HCT116 (cell line): Measurements from ENCODE around the gene ALLC. TPM values are rescaled to one million over a fixed set of nuclear protein-coding genes. Genes with fewer than 3 reads are reported as not detected.

Experiments used
- ATAC-seq: fragments of 200-7000 bp; cut with Tn5 transposase; 2 replicates; pipeline ENCODE4 v1.9.1; 2020; ENCODE audit warnings: mild to moderate bottlenecking, moderate library complexity
- BruUV-seq: library from RNA; stranded (reverse); fragments of 400-500 nt; replicated peaks from 2 replicates; lab custom pipeline; 2021; lab: Mats Ljungman, UMichigan
- CTCF ChIA-PET: fragments of 300-600 bp; sonication (Branson Sonifier 250); formaldehyde crosslinking; loops from one replicate; lab custom pipeline; 2021; ENCODE audit warnings: antibody characterized with exemption; lab: Charles Lee
- POLR2A ChIA-PET: fragments of 300-600, 350-600 bp; sonication (Branson Sonifier 250); formaldehyde crosslinking; loops from one replicate; lab custom pipeline; 2021; ENCODE audit warnings: antibody characterized with exemption; lab: Charles Lee
- RAD21 ChIA-PET, 2 experiments: fragments of 300-600 bp; sonication (Branson Sonifier 250); formaldehyde crosslinking; loops; one replicate each; lab custom pipeline; 2023; ENCODE audit warnings: low total read pairs in 2 of 2; ENCODE audit not compliant: uncharacterized antibody in 2 of 2, unreplicated experiment in 2 of 2, low non-redundant PET in 1 of 2; lab: Charles Lee
- DNase-seq: peaks from one replicate; pipeline ENCODE4 v3.0.0-alpha.2; 2010; ENCODE audit warnings: low read depth, low spot score
- H2AFZ ChIP-seq: fragments of 200-600 bp; shearing (Covaris generic), sonication (generic); 2 replicates; pipeline ENCODE4 v1.6.1; 2017; ENCODE audit warnings: low read depth, mixed run types, mixed read lengths, antibody characterized with exemption, low read length; ENCODE audit not compliant: poor library complexity, severe bottlenecking
- H3K27ac ChIP-seq: 2 replicates; pipeline ENCODE4 v1.5.1; 2012; ENCODE audit warnings: low read depth, low read length
- H3K27me3 ChIP-seq: fragments of 200-600 bp; sonication (generic); 2 replicates; pipeline ENCODE4 v1.6.1; 2016; ENCODE audit warnings: mixed run types, low read length, mixed read lengths; ENCODE audit not compliant: insufficient read depth
- H3K36me3 ChIP-seq, 2 experiments: fragments of 200-500 bp in 1 of 2; fragments of 200-600 bp in 1 of 2; sonication (Bioruptor generic) in 1 of 2; sonication (generic) in 1 of 2; 2 replicates each; pipeline versions ENCODE4 v1.5.1 to v1.6.1; 2014 to 2016; ENCODE audit warnings: low read length in 2 of 2, inconsistent platforms in 1 of 2, mixed read lengths in 1 of 2, mixed run types in 1 of 2; ENCODE audit not compliant: insufficient read depth in 2 of 2, control insufficient read depth in 1 of 2
- H3K4me1 ChIP-seq, 2 experiments: fragments of 200-600 bp in 1 of 2; sonication (generic) in 1 of 2; 2 replicates each; pipeline versions ENCODE4 v1.5.1 to v1.6.1; 2012 to 2017; ENCODE audit warnings: low read length in 2 of 2, inconsistent platforms in 1 of 2, mild to moderate bottlenecking in 1 of 2, mixed read lengths in 1 of 2, mixed run types in 1 of 2, moderate library complexity in 1 of 2; ENCODE audit not compliant: insufficient read depth in 2 of 2, control insufficient read depth in 1 of 2
- H3K4me2 ChIP-seq: fragments of 200-600 bp; sonication (generic); 2 replicates; pipeline ENCODE4 v1.6.1; 2017; ENCODE audit warnings: mixed run types, low read length, mixed read lengths
- H3K4me3 ChIP-seq, 2 experiments: fragments of 200-600 bp in 1 of 2; sonication (generic) in 1 of 2; replicated peaks in 1 of 2; 2 replicates each; pipeline ENCODE4 v1.5.1; 2011 to 2016; ENCODE audit warnings: low read length in 2 of 2, control low read depth in 1 of 2, low read depth in 1 of 2, mild to moderate bottlenecking in 1 of 2, mixed read lengths in 1 of 2, mixed run types in 1 of 2
- H3K79me2 ChIP-seq: fragments of 200-600 bp; sonication (generic); 2 replicates; pipeline ENCODE4 v1.6.1; 2017; ENCODE audit warnings: mild to moderate bottlenecking, mixed run types, low read length, moderate library complexity, mixed read lengths; ENCODE audit not compliant: insufficient read depth
- H3K9ac ChIP-seq: fragments of 200-600 bp; sonication (generic); 2 replicates; pipeline ENCODE4 v1.6.1; 2016; ENCODE audit warnings: low read length, mixed read lengths
- H3K9me2 ChIP-seq: fragments of 200-600 bp; sonication (generic), shearing (Covaris generic); 2 replicates; pipeline ENCODE4 v1.6.1; 2017; ENCODE audit warnings: mixed run types, mild to moderate bottlenecking, moderate library complexity; ENCODE audit not compliant: insufficient read depth
- H3K9me3 ChIP-seq, 2 experiments: fragments of 200-500 bp in 1 of 2; fragments of 200-600 bp in 1 of 2; sonication (Bioruptor generic) in 1 of 2; sonication (generic) in 1 of 2; 2 replicates each; pipeline ENCODE4 v1.6.1; 2014 to 2017; ENCODE audit warnings: low read length in 2 of 2, mixed read lengths in 2 of 2, inconsistent platforms in 1 of 2, low read depth in 1 of 2, mild to moderate bottlenecking in 1 of 2, mixed run types in 1 of 2, moderate library complexity in 1 of 2; ENCODE audit not compliant: control insufficient read depth in 1 of 2, insufficient read depth in 1 of 2
- H4K20me1 ChIP-seq: fragments of 200-600 bp; sonication (generic), shearing (Covaris generic); 2 replicates; pipeline ENCODE4 v1.6.1; 2017; ENCODE audit warnings: mixed run types, mild to moderate bottlenecking, moderate library complexity; ENCODE audit not compliant: insufficient read depth
- CBX3 ChIP-seq: IDR thresholded peaks from 2 replicates; pipeline ENCODE4 v1.6.1; 2012; ENCODE audit warnings: low read depth
- CEBPB ChIP-seq: IDR thresholded peaks from 2 replicates; pipeline ENCODE4 v1.6.1; 2012; ENCODE audit warnings: low read depth
- CTCF ChIP-seq, 3 experiments: fragments of 200-600 bp in 1 of 3; sonication (generic) in 1 of 3; IDR thresholded peaks in 2 of 3; conservative IDR thresholded peaks in 1 of 3; 2 replicates each; pipeline ENCODE4 v1.5.1; 2012 to 2017; ENCODE audit warnings: low read depth in 2 of 3, low read length in 2 of 3, antibody characterized with exemption in 1 of 3, borderline replicate concordance in 1 of 3, control low read depth in 1 of 3, mild to moderate bottlenecking in 1 of 3, mixed read lengths in 1 of 3, mixed run types in 1 of 3, moderate library complexity in 1 of 3; ENCODE audit not compliant: insufficient read depth in 1 of 3
- EGR1 ChIP-seq: IDR thresholded peaks from 2 replicates; pipeline ENCODE4 v1.6.1; 2012; ENCODE audit warnings: low read depth
- EZH2 ChIP-seq: fragments of 200-600 bp; sonication (generic); IDR thresholded peaks from 2 replicates; pipeline ENCODE4 v1.6.1; 2017; ENCODE audit warnings: antibody characterized with exemption, mixed run types
- EZH2phosphoT487 ChIP-seq: fragments of 200-600 bp; IDR thresholded peaks from 2 replicates; pipeline ENCODE4 v1.6.1; 2018; ENCODE audit warnings: antibody characterized with exemption, borderline replicate concordance
- MAX ChIP-seq: IDR thresholded peaks from 2 replicates; pipeline ENCODE4 v1.6.1; 2012
- POLR2A ChIP-seq: IDR thresholded peaks from 2 replicates; pipeline ENCODE4 v1.7.0; 2011; ENCODE audit warnings: borderline replicate concordance; ENCODE audit not compliant: insufficient read depth, insufficient read length; ENCODE audit errors: extremely low read depth
- POLR2AphosphoS5 ChIP-seq: IDR thresholded peaks from 2 replicates; pipeline ENCODE4 v1.6.1; 2011; ENCODE audit warnings: mild to moderate bottlenecking, low read depth, low read length, moderate library complexity
- RAD21 ChIP-seq: IDR thresholded peaks from 2 replicates; pipeline ENCODE4 v1.6.1; 2012; ENCODE audit warnings: low read depth, mild to moderate bottlenecking
- SIN3A ChIP-seq: IDR thresholded peaks from 2 replicates; pipeline ENCODE4 v1.6.1; 2012; ENCODE audit warnings: low read depth
- SP1 ChIP-seq: IDR thresholded peaks from 2 replicates; pipeline ENCODE4 v1.6.1; 2012; ENCODE audit warnings: low read depth
- YY1 ChIP-seq: IDR thresholded peaks from 2 replicates; pipeline ENCODE4 v1.6.1; 2011; ENCODE audit warnings: low read length, low read depth, moderate library complexity, mild to moderate bottlenecking; ENCODE audit not compliant: insufficient replicate concordance; ENCODE audit errors: extremely low read depth
- ZFX ChIP-seq: fragments of 450-650 bp; IDR thresholded peaks from 2 replicates; pipeline ENCODE4 v1.6.1; 2017
- intact Hi-C: fragments of 100-400 bp; cut with micrococcal nuclease; formaldehyde crosslinking; loops from 2 replicates; pipeline ENCODE4 v1.10.0; 2022
- total RNA-seq: library from RNA; stranded (reverse); gene quantifications from one replicate; pipeline ENCODE4 v1.2.1, GENCODE V29; 2021; ENCODE audit not compliant: unreplicated experiment

Gene ALLC
- total RNA-seq, 1 experiment from 2014 or later = not detected

GRCh38 chr2:3637311-3637675, 20.7 kb upstream of the ALLC start (continued):
- TF ChIP-seq CTCF (IDR thresholded peaks at IDR 0.05 in 2 of 3, conservative IDR thresholded peaks at IDR 0.05 in 1 of 3; ENCODE audit: borderline replicate concordance in 1 of 3, insufficient read depth in 1 of 3, low read depth in 2 of 3, low read length in 2 of 3) (no peak), SIN3A (no peak), RAD21 (no peak), POLR2AphosphoS5 (no peak), CBX3 (no peak), YY1 (no peak), SP1 (no peak), EZH2 (no peak)

- Histone ChIP-seq H4K20me1 (no peaks in the 10 kb centered on the region), H3K36me3 (no peaks in the 10 kb centered on the region)
- TF ChIP-seq MAX (no peak), EGR1 (no peak), POLR2AphosphoS5 (no peak), EZH2 (no peak), YY1 (no peak), ZFX (no peak), CEBPB (no peak), EZH2phosphoT487 (no peak), CTCF (IDR thresholded peaks at IDR 0.05 in 2 of 3, conservative IDR thresholded peaks at IDR 0.05 in 1 of 3; ENCODE audit: borderline replicate concordance in 1 of 3, insufficient read depth in 1 of 3, low read depth in 2 of 3, low read length in 2 of 3) (no peak), POLR2A (no peak)
- TF ChIP-seq, all 23 proteins: peak for 0
- RAD21 ChIA-PET = no interaction called here
- H2AFZ ChIP-seq = no peak overlapping the region
- H3K4me1 ChIP-seq = no peaks in the 10 kb centered on the region
- CTCF ChIA-PET = interaction anchor here (1.3 kb wide), 1 partner anchor 9 kb away, joined by 3 read pairs; no protein-coding TSS in a partner anchor
- DNase-seq (no peak), ATAC-seq (no peak)
- no peak overlapping the region for H3K4me3 ChIP-seq
- H3K4me2 ChIP-seq = no peak overlapping the region
- no peaks in the 10 kb centered on the region for H3K27me3 ChIP-seq
- H3K9ac ChIP-seq = no peak overlapping the region
- H3K27ac ChIP-seq = no peak overlapping the region
- H3K9me3 ChIP-seq = no peaks in the 10 kb centered on the region
- H3K9me2 ChIP-seq = no peaks in the 10 kb centered on the region
- intact Hi-C loops = no loop called here
- H3K79me2 ChIP-seq = no peaks in the 10 kb centered on the region
- BruUV-seq = no TSS peak
- POLR2A ChIA-PET = no interaction called here
Measured at GRCh38 chr2:3637692-3638455, 20.1 kb upstream of the ALLC start.
